Measurements from ENCODE around the gene KCTD16. TPM values are rescaled to one million over a fixed set of nuclear protein-coding genes. Genes with fewer than 3 reads are reported as not detected.
A peak's percentile ranks its signal among the peaks of the same experiment; 100 is the strongest.

The KCTD16 gene
- 0.07 and 0.13 TPM in 2 replicates for total RNA-seq

- DNase-seq (ENCODE audit: low read depth, low spot score), result peak; percentile 82
Observed at GRCh38 chr5:144170276-144171024, at the start of gene KCTD16, which contains the start of gene YIPF5. Gene KCTD16, plus strand, starts transcription at chr5:144170873. Gene YIPF5, minus strand, starts transcription at chr5:144170659. Its CDS starts 704 bp downstream, at chr5:144169955.

GRCh38 chr5:144121577-144121976 lies 49.1 kb upstream of the KCTD16 start:
- DNase-seq (ENCODE audit: low read depth, low spot score), result peak; percentile 29

- DNase-seq (ENCODE audit: low read depth, low spot score), result no peak
Observed at GRCh38 chr5:144122081-144122480, 48.6 kb upstream of the KCTD16 start.

GRCh38 chr5:144122641-144123040 lies 48.0 kb upstream of the KCTD16 start:
- no peak for DNase-seq (ENCODE audit: low read depth, low spot score)

- DNase-seq (ENCODE audit: low read depth, low spot score), result no peak
Observed at GRCh38 chr5:144125163-144125726, 45.4 kb upstream of the KCTD16 start.

GRCh38 chr5:144126707-144127106 lies 44.0 kb upstream of the KCTD16 start:
- DNase-seq (ENCODE audit: low read depth, low spot score), result no peak

- no peak for DNase-seq (ENCODE audit: low read depth, low spot score)
Observed at GRCh38 chr5:144128844-144129243, 41.8 kb upstream of the KCTD16 start.

GRCh38 chr5:144130306-144130705 lies 40.4 kb upstream of the KCTD16 start:
- DNase-seq (ENCODE audit: low read depth, low spot score), result no peak

- DNase-seq (ENCODE audit: low read depth, low spot score), result no peak
Observed at GRCh38 chr5:144131261-144131660, 39.4 kb upstream of the KCTD16 start.

- DNase-seq (ENCODE audit: low read depth, low spot score), result no peak
Observed at GRCh38 chr5:144133050-144133633, 37.5 kb upstream of the KCTD16 start.

- no peak for DNase-seq (ENCODE audit: low read depth, low spot score)
Observed at GRCh38 chr5:144134194-144134826, 36.4 kb upstream of the KCTD16 start.

- no peak for DNase-seq (ENCODE audit: low read depth, low spot score)
Observed at GRCh38 chr5:144135113-144135762, 35.4 kb upstream of the KCTD16 start.

GRCh38 chr5:144139586-144139985 lies 31.1 kb upstream of the KCTD16 start:
- no peak for DNase-seq (ENCODE audit: low read depth, low spot score)

GRCh38 chr5:144141585-144141984 lies 29.1 kb upstream of the KCTD16 start:
- no peak for DNase-seq (ENCODE audit: low read depth, low spot score)

- DNase-seq (ENCODE audit: low read depth, low spot score), result no peak
Observed at GRCh38 chr5:144142139-144142823, 28.4 kb upstream of the KCTD16 start.

- DNase-seq (ENCODE audit: low read depth, low spot score), result no peak
Observed at GRCh38 chr5:144142824-144143162, 27.9 kb upstream of the KCTD16 start.

- no peak for DNase-seq (ENCODE audit: low read depth, low spot score)
Observed at GRCh38 chr5:144143625-144144024, 27.0 kb upstream of the KCTD16 start.

GRCh38 chr5:144144956-144145751 lies 25.5 kb upstream of the KCTD16 start:
- peak; percentile 93 for DNase-seq (ENCODE audit: low read depth, low spot score)

- DNase-seq (ENCODE audit: low read depth, low spot score), result no peak
Observed at GRCh38 chr5:144151026-144151425, 19.6 kb upstream of the KCTD16 start.

GRCh38 chr5:144156767-144157171 lies 13.9 kb upstream of the KCTD16 start:
- no peak for DNase-seq (ENCODE audit: low read depth, low spot score)

Measured in pulmonary artery endothelial cell (primary cell).